Caco-2 (cell line): Measurements from ENCODE around the gene PRKCB. TPM values are rescaled to one million over a fixed set of nuclear protein-coding genes. Genes with fewer than 3 reads are reported as not detected.

Experiments used
- BruUV-seq: library from RNA; stranded (reverse); fragments of 400-500 nt; replicated peaks from 2 replicates; lab custom pipeline; 2021; lab: Mats Ljungman, UMichigan
- CTCF ChIA-PET: fragments of 300-600 bp; sonication (Branson Sonifier 250); formaldehyde crosslinking; loops from one replicate; lab custom pipeline; 2022; ENCODE audit warnings: antibody characterized with exemption; lab: Charles Lee
- POLR2A ChIA-PET: fragments of 300-600 bp; sonication (Branson Sonifier 250); formaldehyde crosslinking; loops from one replicate; lab custom pipeline; 2022; ENCODE audit warnings: antibody characterized with exemption; lab: Charles Lee
- DNase-seq, 2 experiments: peaks; one replicate each; pipeline versions ENCODE4 v3.0.0 to v3.0.0-alpha.2; 2020 to 2022
- H3K27me3 ChIP-seq: replicated peaks from 2 replicates; pipeline ENCODE4 v1.6.0; 2011; ENCODE audit warnings: low read length; ENCODE audit not compliant: control insufficient read depth, insufficient read depth
- H3K36me3 ChIP-seq: 2 replicates; pipeline ENCODE4 v1.5.1; 2011; ENCODE audit warnings: low read length; ENCODE audit not compliant: control insufficient read depth, insufficient read depth
- H3K4me1 ChIP-seq: fragments of 250-450 bp; sonication (Bioruptor Pico); 2 replicates; pipeline ENCODE4 v1.5.1; 2020; ENCODE audit warnings: mild to moderate bottlenecking
- H3K4me3 ChIP-seq: 2 replicates; pipeline ENCODE4 v1.5.1; 2011; ENCODE audit warnings: low read depth, mild to moderate bottlenecking, control low read depth, low read length
- H3K9me3 ChIP-seq: fragments of 250-450 bp; sonication (Bioruptor Pico); 2 replicates; pipeline ENCODE4 v1.5.1; 2020; ENCODE audit warnings: mild to moderate bottlenecking, moderate library complexity
- H3K27ac Mint-ChIP-seq: one replicate; pipeline ENCODE4 v1.8.0; 2022; ENCODE audit warnings: mixed read lengths; ENCODE audit not compliant: unreplicated experiment
- H3K27me3 Mint-ChIP-seq: one replicate; pipeline ENCODE4 v1.8.0; 2022; ENCODE audit warnings: mixed read lengths; ENCODE audit not compliant: insufficient read depth, unreplicated experiment
- H3K36me3 Mint-ChIP-seq: one replicate; pipeline ENCODE4 v1.8.0; 2022; ENCODE audit warnings: mild to moderate bottlenecking, mixed read lengths; ENCODE audit not compliant: insufficient read depth, unreplicated experiment
- H3K4me1 Mint-ChIP-seq: one replicate; pipeline ENCODE4 v1.8.0; 2022; ENCODE audit warnings: low read depth, mixed read lengths; ENCODE audit not compliant: unreplicated experiment
- H3K4me3 Mint-ChIP-seq: one replicate; pipeline ENCODE4 v1.8.0; 2022; ENCODE audit warnings: mild to moderate bottlenecking, moderate library complexity, mixed read lengths; ENCODE audit not compliant: unreplicated experiment
- H3K9me3 Mint-ChIP-seq: one replicate; pipeline ENCODE4 v1.8.0; 2022; ENCODE audit warnings: mixed read lengths; ENCODE audit not compliant: unreplicated experiment
- CTCF ChIP-seq, 2 experiments: fragments of 200-600 bp in 1 of 2; IDR thresholded peaks; 1 replicate in 1 of 2; 2 replicates in 1 of 2; pipeline versions ENCODE4 v1.5.1 to v1.8.0; 2011 to 2022; ENCODE audit warnings: antibody characterized with exemption in 1 of 2, control low read depth in 1 of 2, inconsistent platforms in 1 of 2, low read depth in 1 of 2, low read length in 1 of 2, mild to moderate bottlenecking in 1 of 2, moderate library complexity in 1 of 2; ENCODE audit not compliant: insufficient read depth in 1 of 2, severe bottlenecking in 1 of 2, unreplicated experiment in 1 of 2
- intact Hi-C: fragments of 100-400 bp; cut with micrococcal nuclease; formaldehyde crosslinking; loops from one replicate; pipeline ENCODE4 v1.10.0; 2022; ENCODE audit not compliant: unreplicated experiment
- total RNA-seq: library from RNA; stranded (reverse); gene quantifications from 2 replicates; pipeline ENCODE4 v1.2.3, GENCODE V29; 2022

Gene PRKCB
- total RNA-seq, 1 experiment from 2014 or later: not detected

- no peaks in the 10 kb centered on the region for H3K36me3 Mint-ChIP-seq
- ChIA-PET POLR2A (no interaction called here), CTCF (no interaction called here)
- Histone ChIP-seq H3K36me3 (no peaks in the 10 kb centered on the region), H3K27me3 (no peaks in the 10 kb centered on the region), H3K4me3 (no peak overlapping the region), H3K4me1 (no peaks in the 10 kb centered on the region), H3K9me3 (no peaks in the 10 kb centered on the region)
- TF ChIP-seq CTCF (IDR thresholded peaks at IDR 0.05; ENCODE audit: insufficient read depth in 1 of 2, low read depth in 1 of 2, low read length in 1 of 2, severe bottlenecking in 1 of 2, unreplicated experiment in 1 of 2): no peak
- peaks cover 3% of the 10 kb centered on the region for H3K9me3 Mint-ChIP-seq
- H3K27me3 Mint-ChIP-seq: peaks cover 13% of the 10 kb centered on the region
- BruUV-seq: no TSS peak
- H3K4me1 Mint-ChIP-seq: no peaks in the 10 kb centered on the region
- H3K4me3 Mint-ChIP-seq: no peak overlapping the region
- no peak overlapping the region for H3K27ac Mint-ChIP-seq
- intact Hi-C loops: no loop called here
- no peak for DNase-seq
Measured at GRCh38 chr16:23979441-23979840, 143.7 kb downstream of the PRKCB start.

- no peaks in the 10 kb centered on the region for H3K27me3 ChIP-seq
- POLR2A ChIA-PET: no interaction called here
- TF ChIP-seq CTCF (IDR thresholded peaks at IDR 0.05; ENCODE audit: insufficient read depth in 1 of 2, low read depth in 1 of 2, low read length in 1 of 2, severe bottlenecking in 1 of 2, unreplicated experiment in 1 of 2): no peak
- no peak for DNase-seq
- Mint-ChIP-seq H3K36me3 (no peaks in the 10 kb centered on the region), H3K27ac (no peak overlapping the region), H3K4me3 (no peak overlapping the region), H3K9me3 (no peaks in the 10 kb centered on the region), H3K4me1 (no peaks in the 10 kb centered on the region), H3K27me3 (peaks cover 16% of the 10 kb centered on the region)
- H3K4me3 ChIP-seq: no peak overlapping the region
- H3K4me1 ChIP-seq: no peaks in the 10 kb centered on the region
- BruUV-seq: no TSS peak
- intact Hi-C loops: no loop called here
- H3K9me3 ChIP-seq: no peaks in the 10 kb centered on the region
- CTCF ChIA-PET: no interaction called here
- H3K36me3 ChIP-seq: no peaks in the 10 kb centered on the region
Measured at GRCh38 chr16:23979982-23980381, 144.2 kb downstream of the PRKCB start.

- H3K4me1 Mint-ChIP-seq: no peaks in the 10 kb centered on the region
- Histone ChIP-seq H3K27me3 (no peaks in the 10 kb centered on the region), H3K9me3 (no peaks in the 10 kb centered on the region), H3K36me3 (no peaks in the 10 kb centered on the region), H3K4me3 (no peak overlapping the region), H3K4me1 (no peaks in the 10 kb centered on the region)
- no TSS peak for BruUV-seq
- TF ChIP-seq CTCF (IDR thresholded peaks at IDR 0.05; ENCODE audit: insufficient read depth in 1 of 2, low read depth in 1 of 2, low read length in 1 of 2, severe bottlenecking in 1 of 2, unreplicated experiment in 1 of 2): no peak
- no peak for DNase-seq
- H3K9me3 Mint-ChIP-seq: no peaks in the 10 kb centered on the region
- POLR2A ChIA-PET: no interaction called here
- H3K27me3 Mint-ChIP-seq: peaks cover 16% of the 10 kb centered on the region
- no peak overlapping the region for H3K27ac Mint-ChIP-seq
- no peak overlapping the region for H3K4me3 Mint-ChIP-seq
- no peaks in the 10 kb centered on the region for H3K36me3 Mint-ChIP-seq
- intact Hi-C loops: no loop called here
- CTCF ChIA-PET: interaction anchor here (0.7 kb wide), 1 partner anchor 115 kb away, joined by 5 read pairs; no protein-coding TSS in a partner anchor
Measured at GRCh38 chr16:23981429-23982399, 145.9 kb downstream of the PRKCB start.
